8988T (cell line): Measurements from ENCODE around the gene MIPEP.

Source experiments
- DNase-seq: peaks from one replicate; pipeline ENCODE4 v3.0.0; 2011

MIPEP gene

GRCh38 chr13:23805122-23805521 is 84.1 kb downstream of the MIPEP start:
- DNase-seq, result no peak

- DNase-seq, result no peak
Observed at GRCh38 chr13:23804166-23804565, 85.0 kb downstream of the MIPEP start.

- DNase-seq, result no peak
Observed at GRCh38 chr13:23801141-23801540, 88.1 kb downstream of the MIPEP start.

- DNase-seq, result no peak
Observed at GRCh38 chr13:23799945-23800344, 89.3 kb downstream of the MIPEP start.

GRCh38 chr13:23797276-23797903 is 91.8 kb downstream of the MIPEP start:
- no peak for DNase-seq

GRCh38 chr13:23796551-23796950 is 92.6 kb downstream of the MIPEP start:
- DNase-seq, result no peak

GRCh38 chr13:23794267-23795161 is 94.7 kb downstream of the MIPEP start:
- no peak for DNase-seq

- DNase-seq, result no peak
Observed at GRCh38 chr13:23793711-23794110, 95.5 kb downstream of the MIPEP start.

- no peak for DNase-seq
Observed at GRCh38 chr13:23792680-23793079, 96.5 kb downstream of the MIPEP start.

GRCh38 chr13:23790577-23791170 is 98.5 kb downstream of the MIPEP start:
- DNase-seq, result no peak

GRCh38 chr13:23789576-23790346 is 99.4 kb downstream of the MIPEP start:
- DNase-seq, result no peak

- no peak for DNase-seq
Observed at GRCh38 chr13:23788459-23788858, 100.7 kb downstream of the MIPEP start.

- no peak for DNase-seq
Observed at GRCh38 chr13:23787464-23787863, 101.7 kb downstream of the MIPEP start.

- DNase-seq, result no peak
Observed at GRCh38 chr13:23786607-23787006, 102.6 kb downstream of the MIPEP start.

- no peak for DNase-seq
Observed at GRCh38 chr13:23778879-23779278, 110.3 kb downstream of the MIPEP start.

GRCh38 chr13:23778002-23778652 is 111.1 kb downstream of the MIPEP start:
- DNase-seq, result no peak

GRCh38 chr13:23777575-23777870 is 111.7 kb downstream of the MIPEP start:
- no peak for DNase-seq

GRCh38 chr13:23776698-23777574 is 112.3 kb downstream of the MIPEP start:
- no peak for DNase-seq

GRCh38 chr13:23772717-23773116 is 116.5 kb downstream of the MIPEP start:
- DNase-seq, result no peak

GRCh38 chr13:23771956-23772355 is 117.2 kb downstream of the MIPEP start:
- no peak for DNase-seq

GRCh38 chr13:23771552-23771951 is 117.6 kb downstream of the MIPEP start:
- DNase-seq, result no peak

GRCh38 chr13:23770973-23771372 is 118.2 kb downstream of the MIPEP start:
- DNase-seq, result no peak
